ENCODE measurements around the gene TNFRSF12A. TPM values are rescaled to one million over a fixed set of nuclear protein-coding genes. Genes with fewer than 3 reads are reported as not detected.

The TNFRSF12A gene
- total and polyA plus RNA-seq, 11 donors, result 27.8 to 824 (median 97.1) TPM

GRCh38 chr16:2971985-2972784 is 48.0 kb upstream of the TNFRSF12A start:
- TF ChIP-seq CTCF (IDR thresholded peaks at IDR 0.05) (no peak), POLR2A (IDR thresholded peaks at IDR 0.05) (no peak)
- WGBS, 4 donors, result 75 to 79% (median 78%) methylated on average over 11 to 15 of the region's 15 CpGs
- intact Hi-C loops (cut with DNase I), result no loop called here
- Histone ChIP-seq H3K27me3 (peaks cover 8 to 13% (median 11%) of the 10 kb centered on the region in 9 donors), H3K4me3 (no peak overlapping the region), H3K36me3 (peaks cover 0 to 21% (median 0%) of the 10 kb centered on the region in 9 donors), H3K27ac (no peak overlapping the region), H3K9me3 (no peaks in the 10 kb centered on the region), H3K4me1 (peaks cover 2 to 40% (median 21%) of the 10 kb centered on the region in 12 donors)
- ATAC-seq (no peak), DNase-seq (no peak)

GRCh38 chr16:2973093-2973492 is 47.1 kb upstream of the TNFRSF12A start:
- WGBS, 4 donors, result 43 to 87% (median 66%) methylated on average over 4 to 5 of the region's 5 CpGs
- ATAC-seq (no peak), DNase-seq (no peak)
- Histone ChIP-seq H3K27me3 (peaks cover 0 to 4% (median 2%) of the 10 kb centered on the region in 9 donors), H3K9me3 (no peaks in the 10 kb centered on the region), H3K4me3 (no peak overlapping the region), H3K27ac (no peak overlapping the region), H3K36me3 (peaks cover 0 to 21% (median 0%) of the 10 kb centered on the region in 9 donors), H3K4me1 (peaks cover 0 to 31% (median 18%) of the 10 kb centered on the region in 12 donors)
- TF ChIP-seq POLR2A (IDR thresholded peaks at IDR 0.05), result no peak
- TF ChIP-seq CTCF (IDR thresholded peaks at IDR 0.05), result no peak
- intact Hi-C loops (cut with DNase I), result no loop called here

- Histone ChIP-seq H3K4me1 (peaks cover 0 to 24% (median 12%) of the 10 kb centered on the region in 12 donors), H3K4me3 (no peak overlapping the region), H3K36me3 (peaks cover 0 to 21% (median 0%) of the 10 kb centered on the region in 9 donors), H3K27ac (no peak overlapping the region), H3K9me3 (no peaks in the 10 kb centered on the region), H3K27me3 (no peaks in the 10 kb centered on the region)
- no peak for ATAC-seq
- no peak for DNase-seq
- intact Hi-C loops (cut with DNase I), result no loop called here
- TF ChIP-seq POLR2A (IDR thresholded peaks at IDR 0.05), result no peak
- TF ChIP-seq CTCF (IDR thresholded peaks at IDR 0.05), result no peak
- 80 to 89% (median 87%) methylated on average over 4 to 17 of the region's 17 CpGs for WGBS, 4 donors
These were observed 46.4 kb upstream of the TNFRSF12A start for GRCh38 chr16:2973605-2974318.
